D721Med (cell line): ENCODE results near the gene LGR5.
"Not testable (repeated sequence)": the region's sequence is repeated elsewhere in the genome, so short reads cannot be mapped to it uniquely, and the experiment has no call there.

Experiments
- DNase-seq: peaks from one replicate; pipeline ENCODE4 v3.0.0; 2011; ENCODE audit warnings: low spot score; ENCODE audit not compliant: insufficient read length
- FAIRE-seq: peaks from 2 replicates; lab custom pipeline; 2011; peaks lifted over from hg19 to GRCh38; lab: Jason Lieb, UNC
- TF ChIP-seq, protein P1 (sequence below): IDR thresholded peaks from 2 replicates; pipeline ENCODE4 v1.5.1; 2012; ENCODE audit warnings: mild to moderate bottlenecking, control low read depth; ENCODE audit not compliant: insufficient read depth; ENCODE audit errors: missing control alignments

LGR5 gene

DNA sequence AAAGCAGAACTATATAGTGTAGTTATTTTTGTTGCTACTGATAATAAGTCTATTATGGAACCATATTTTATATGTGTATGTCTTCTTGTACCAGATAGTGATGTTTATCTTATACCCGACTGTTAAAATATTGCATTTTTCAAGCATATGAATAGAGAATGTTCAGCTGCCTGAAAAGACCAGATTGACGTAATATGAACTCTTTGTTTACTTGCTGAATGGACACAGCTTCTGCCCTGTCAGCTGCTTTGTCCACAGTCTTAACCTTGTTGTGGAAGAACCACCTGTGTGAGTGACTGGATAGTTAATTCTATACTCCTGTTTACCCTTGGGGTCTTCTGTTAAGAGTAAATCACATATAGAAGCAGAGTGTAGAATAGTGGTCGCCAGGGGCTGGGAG is 109.3 kb downstream of the LGR5 start:
- DNase-seq (no peak), FAIRE-seq (no peak)
- TF ChIP-seq, protein P1, sequence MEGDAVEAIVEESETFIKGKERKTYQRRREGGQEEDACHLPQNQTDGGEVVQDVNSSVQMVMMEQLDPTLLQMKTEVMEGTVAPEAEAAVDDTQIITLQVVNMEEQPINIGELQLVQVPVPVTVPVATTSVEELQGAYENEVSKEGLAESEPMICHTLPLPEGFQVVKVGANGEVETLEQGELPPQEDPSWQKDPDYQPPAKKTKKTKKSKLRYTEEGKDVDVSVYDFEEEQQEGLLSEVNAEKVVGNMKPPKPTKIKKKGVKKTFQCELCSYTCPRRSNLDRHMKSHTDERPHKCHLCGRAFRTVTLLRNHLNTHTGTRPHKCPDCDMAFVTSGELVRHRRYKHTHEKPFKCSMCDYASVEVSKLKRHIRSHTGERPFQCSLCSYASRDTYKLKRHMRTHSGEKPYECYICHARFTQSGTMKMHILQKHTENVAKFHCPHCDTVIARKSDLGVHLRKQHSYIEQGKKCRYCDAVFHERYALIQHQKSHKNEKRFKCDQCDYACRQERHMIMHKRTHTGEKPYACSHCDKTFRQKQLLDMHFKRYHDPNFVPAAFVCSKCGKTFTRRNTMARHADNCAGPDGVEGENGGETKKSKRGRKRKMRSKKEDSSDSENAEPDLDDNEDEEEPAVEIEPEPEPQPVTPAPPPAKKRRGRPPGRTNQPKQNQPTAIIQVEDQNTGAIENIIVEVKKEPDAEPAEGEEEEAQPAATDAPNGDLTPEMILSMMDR, result no peak

- no peak for FAIRE-seq
- TF ChIP-seq, protein P1, result peak; percentile 59
- DNase-seq, result no peak
Measured at GRCh38 chr12:71551529-71551928, 111.9 kb downstream of the LGR5 start.

GRCh38 chr12:71552728-71553501 is 113.3 kb downstream of the LGR5 start:
- TF ChIP-seq, protein P1, result no peak
- no peak for DNase-seq
- no peak for FAIRE-seq

DNA sequence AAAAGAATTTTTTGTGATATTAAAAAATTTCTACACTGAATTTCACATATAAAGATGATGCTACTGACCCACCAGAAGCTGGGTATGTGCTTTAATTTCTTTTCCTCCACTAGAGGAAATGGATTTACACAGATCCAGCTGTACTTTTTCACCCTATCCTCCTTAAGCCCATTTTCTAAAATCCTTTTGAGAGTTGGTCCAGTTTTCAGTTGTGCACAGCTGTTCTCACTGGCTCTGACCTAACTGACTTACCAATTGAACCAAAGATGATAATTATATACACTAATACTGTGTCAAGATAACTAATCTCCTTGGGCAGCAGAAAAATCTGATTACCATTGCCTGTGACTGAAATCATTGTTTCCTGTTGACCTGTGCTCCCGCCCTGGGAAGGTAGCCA is 115.6 kb downstream of the LGR5 start:
- TF ChIP-seq, protein P1, result no peak
- no peak for DNase-seq
- no peak for FAIRE-seq

DNA sequence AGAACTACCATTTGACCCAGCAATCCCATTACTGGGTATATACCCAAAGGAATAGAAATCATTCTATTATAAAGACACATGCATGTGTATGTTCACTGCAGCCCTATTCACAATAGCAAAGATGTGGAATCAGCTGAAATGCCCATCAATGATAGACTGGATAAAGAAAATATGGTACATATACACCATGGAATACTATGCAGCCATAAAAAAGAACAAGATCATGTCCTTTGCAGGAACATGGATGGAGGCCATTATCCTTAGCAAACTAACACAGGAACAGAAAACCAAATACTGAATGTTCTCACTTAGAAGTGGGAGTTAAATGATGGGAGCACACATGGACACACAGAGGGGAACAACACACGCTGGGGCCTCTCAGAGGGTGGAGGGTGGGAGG is 116.2 kb downstream of the LGR5 start:
- not testable (repeated sequence) for DNase-seq, FAIRE-seq

DNA sequence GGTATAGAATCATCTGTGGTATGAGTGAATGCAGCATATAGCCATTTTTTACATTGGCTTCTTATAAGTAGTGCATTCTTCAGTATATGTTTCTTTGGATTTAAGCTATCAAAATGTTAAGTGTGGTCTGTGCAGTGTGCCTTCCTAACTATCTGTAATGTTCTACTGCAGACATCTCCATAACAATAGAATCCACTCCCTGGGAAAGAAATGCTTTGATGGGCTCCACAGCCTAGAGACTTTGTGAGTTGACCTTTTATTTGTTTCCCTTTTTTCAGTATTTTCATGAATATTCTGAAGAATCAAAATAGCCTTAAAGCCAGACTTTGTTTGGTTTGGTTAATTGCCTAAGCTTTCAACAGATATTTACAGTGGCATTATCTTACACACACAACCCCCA is 116.8 kb downstream of the LGR5 start:
- TF ChIP-seq, protein P1, result no peak
- no peak for FAIRE-seq
- DNase-seq, result no peak

- FAIRE-seq (no peak), DNase-seq (no peak)
- TF ChIP-seq, protein P1, result no peak
Measured at GRCh38 chr12:71556875-71557274, 117.3 kb downstream of the LGR5 start.
